ENCODE measurements around the gene MCU.

- TF ChIP-seq, protein P1, sequence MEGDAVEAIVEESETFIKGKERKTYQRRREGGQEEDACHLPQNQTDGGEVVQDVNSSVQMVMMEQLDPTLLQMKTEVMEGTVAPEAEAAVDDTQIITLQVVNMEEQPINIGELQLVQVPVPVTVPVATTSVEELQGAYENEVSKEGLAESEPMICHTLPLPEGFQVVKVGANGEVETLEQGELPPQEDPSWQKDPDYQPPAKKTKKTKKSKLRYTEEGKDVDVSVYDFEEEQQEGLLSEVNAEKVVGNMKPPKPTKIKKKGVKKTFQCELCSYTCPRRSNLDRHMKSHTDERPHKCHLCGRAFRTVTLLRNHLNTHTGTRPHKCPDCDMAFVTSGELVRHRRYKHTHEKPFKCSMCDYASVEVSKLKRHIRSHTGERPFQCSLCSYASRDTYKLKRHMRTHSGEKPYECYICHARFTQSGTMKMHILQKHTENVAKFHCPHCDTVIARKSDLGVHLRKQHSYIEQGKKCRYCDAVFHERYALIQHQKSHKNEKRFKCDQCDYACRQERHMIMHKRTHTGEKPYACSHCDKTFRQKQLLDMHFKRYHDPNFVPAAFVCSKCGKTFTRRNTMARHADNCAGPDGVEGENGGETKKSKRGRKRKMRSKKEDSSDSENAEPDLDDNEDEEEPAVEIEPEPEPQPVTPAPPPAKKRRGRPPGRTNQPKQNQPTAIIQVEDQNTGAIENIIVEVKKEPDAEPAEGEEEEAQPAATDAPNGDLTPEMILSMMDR (IDR thresholded peaks at IDR 0.05; ENCODE audit: poor library complexity) = no peak
- TF ChIP-seq EZH2 (IDR thresholded peaks at IDR 0.05; ENCODE audit: borderline replicate concordance) = no peak
Observed at GRCh38 chr10:72802332-72802731, 110.4 kb downstream of the MCU start.
